HEK293 (cell line): Measurements from ENCODE around the gene TCIRG1.

Source experiments
- GFI1B ChIP-seq: fragments of 450-650 bp; formaldehyde crosslinking; IDR thresholded peaks from 2 replicates; pipeline ENCODE4 v1.5.1; 2016; ENCODE audit warnings: missing biosample characterization, missing genetic modification characterization
- ZNF114 ChIP-seq: fragments of 450-650 bp; formaldehyde crosslinking; IDR thresholded peaks from 2 replicates; pipeline ENCODE4 v1.5.0; 2017; ENCODE audit warnings: missing biosample characterization, missing genetic modification characterization
- ZNF324 ChIP-seq: fragments of 450-650 bp; formaldehyde crosslinking; IDR thresholded peaks from 2 replicates; pipeline ENCODE4 v1.5.1; 2016; ENCODE audit warnings: missing biosample characterization, missing genetic modification characterization
- ZNF529 ChIP-seq: fragments of 450-650 bp; formaldehyde crosslinking; IDR thresholded peaks from 2 replicates; pipeline ENCODE4 v1.5.1; 2017; ENCODE audit warnings: missing genetic modification characterization, missing biosample characterization; ENCODE audit not compliant: insufficient replicate concordance
- ZNF654 ChIP-seq: fragments of 450-650 bp; formaldehyde crosslinking; IDR thresholded peaks from 2 replicates; pipeline ENCODE4 v1.5.1; 2016; ENCODE audit warnings: low read depth, missing biosample characterization, missing genetic modification characterization
- TF ChIP-seq, protein P1 (sequence below): fragments of 450-650 bp; formaldehyde crosslinking; IDR thresholded peaks from 2 replicates; pipeline ENCODE4 v1.5.1; 2016; ENCODE audit warnings: missing biosample characterization, missing genetic modification characterization
- TF ChIP-seq, protein P2 (sequence below): fragments of 450-650 bp; formaldehyde crosslinking; IDR thresholded peaks from 2 replicates; pipeline ENCODE4 v1.5.1; 2016; ENCODE audit warnings: missing biosample characterization, missing genetic modification characterization
- TF ChIP-seq, protein P3 (sequence below): fragments of 450-650 bp; formaldehyde crosslinking; IDR thresholded peaks from 2 replicates; pipeline ENCODE4 v1.5.1; 2016; ENCODE audit warnings: missing biosample characterization, missing genetic modification characterization
- TF ChIP-seq, protein P4 (sequence below): fragments of 450-650 bp; formaldehyde crosslinking; IDR thresholded peaks from 2 replicates; pipeline ENCODE4 v1.5.1; 2016; ENCODE audit warnings: missing biosample characterization, missing genetic modification characterization
- TF ChIP-seq, protein P5 (sequence below): fragments of 450-650 bp; formaldehyde crosslinking; IDR thresholded peaks from 2 replicates; pipeline ENCODE4 v1.5.1; 2017; ENCODE audit warnings: missing biosample characterization, missing genetic modification characterization
- TF ChIP-seq, protein P6 (sequence below): fragments of 450-650 bp; formaldehyde crosslinking; IDR thresholded peaks from 2 replicates; pipeline ENCODE4 v1.5.1; 2016; ENCODE audit warnings: missing biosample characterization, missing genetic modification characterization

DNA sequence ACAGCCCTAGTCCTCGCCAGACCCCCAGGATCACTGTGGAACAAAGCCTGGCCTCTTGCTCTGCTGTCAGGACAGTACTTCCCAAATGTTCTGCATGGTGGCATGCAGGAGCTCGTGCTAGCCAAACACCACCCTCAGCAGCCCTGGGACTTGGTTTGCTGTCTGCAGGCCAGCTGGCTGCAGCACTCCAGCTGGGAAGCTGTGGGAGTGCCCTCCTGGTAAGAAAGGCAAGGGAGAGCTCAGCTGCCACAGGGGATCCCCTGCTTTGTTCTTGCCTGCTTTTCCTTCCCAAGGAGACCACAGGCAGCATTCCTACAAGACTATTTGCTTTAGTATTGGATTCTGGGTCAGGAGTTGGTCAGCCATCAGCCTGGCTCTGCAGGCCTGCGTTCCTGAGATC is 27.9 kb downstream of the TCIRG1 start:
- TF ChIP-seq, protein P1, sequence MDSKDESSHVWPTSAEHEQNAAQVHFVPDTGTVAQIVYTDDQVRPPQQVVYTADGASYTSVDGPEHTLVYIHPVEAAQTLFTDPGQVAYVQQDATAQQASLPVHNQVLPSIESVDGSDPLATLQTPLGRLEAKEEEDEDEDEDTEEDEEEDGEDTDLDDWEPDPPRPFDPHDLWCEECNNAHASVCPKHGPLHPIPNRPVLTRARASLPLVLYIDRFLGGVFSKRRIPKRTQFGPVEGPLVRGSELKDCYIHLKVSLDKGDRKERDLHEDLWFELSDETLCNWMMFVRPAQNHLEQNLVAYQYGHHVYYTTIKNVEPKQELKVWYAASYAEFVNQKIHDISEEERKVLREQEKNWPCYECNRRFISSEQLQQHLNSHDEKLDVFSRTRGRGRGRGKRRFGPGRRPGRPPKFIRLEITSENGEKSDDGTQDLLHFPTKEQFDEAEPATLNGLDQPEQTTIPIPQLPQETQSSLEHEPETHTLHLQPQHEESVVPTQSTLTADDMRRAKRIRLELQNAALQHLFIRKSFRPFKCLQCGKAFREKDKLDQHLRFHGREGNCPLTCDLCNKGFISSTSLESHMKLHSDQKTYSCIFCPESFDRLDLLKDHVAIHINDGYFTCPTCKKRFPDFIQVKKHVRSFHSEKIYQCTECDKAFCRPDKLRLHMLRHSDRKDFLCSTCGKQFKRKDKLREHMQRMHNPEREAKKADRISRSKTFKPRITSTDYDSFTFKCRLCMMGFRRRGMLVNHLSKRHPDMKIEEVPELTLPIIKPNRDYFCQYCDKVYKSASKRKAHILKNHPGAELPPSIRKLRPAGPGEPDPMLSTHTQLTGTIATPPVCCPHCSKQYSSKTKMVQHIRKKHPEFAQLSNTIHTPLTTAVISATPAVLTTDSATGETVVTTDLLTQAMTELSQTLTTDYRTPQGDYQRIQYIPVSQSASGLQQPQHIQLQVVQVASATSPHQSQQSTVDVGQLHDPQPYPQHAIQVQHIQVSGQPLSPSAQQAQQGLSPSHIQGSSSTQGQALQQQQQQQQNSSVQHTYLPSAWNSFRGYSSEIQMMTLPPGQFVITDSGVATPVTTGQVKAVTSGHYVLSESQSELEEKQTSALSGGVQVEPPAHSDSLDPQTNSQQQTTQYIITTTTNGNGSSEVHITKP (tag by site-specific recombination) = no peak
- no peak for TF ChIP-seq ZNF529
- TF ChIP-seq, protein P2, sequence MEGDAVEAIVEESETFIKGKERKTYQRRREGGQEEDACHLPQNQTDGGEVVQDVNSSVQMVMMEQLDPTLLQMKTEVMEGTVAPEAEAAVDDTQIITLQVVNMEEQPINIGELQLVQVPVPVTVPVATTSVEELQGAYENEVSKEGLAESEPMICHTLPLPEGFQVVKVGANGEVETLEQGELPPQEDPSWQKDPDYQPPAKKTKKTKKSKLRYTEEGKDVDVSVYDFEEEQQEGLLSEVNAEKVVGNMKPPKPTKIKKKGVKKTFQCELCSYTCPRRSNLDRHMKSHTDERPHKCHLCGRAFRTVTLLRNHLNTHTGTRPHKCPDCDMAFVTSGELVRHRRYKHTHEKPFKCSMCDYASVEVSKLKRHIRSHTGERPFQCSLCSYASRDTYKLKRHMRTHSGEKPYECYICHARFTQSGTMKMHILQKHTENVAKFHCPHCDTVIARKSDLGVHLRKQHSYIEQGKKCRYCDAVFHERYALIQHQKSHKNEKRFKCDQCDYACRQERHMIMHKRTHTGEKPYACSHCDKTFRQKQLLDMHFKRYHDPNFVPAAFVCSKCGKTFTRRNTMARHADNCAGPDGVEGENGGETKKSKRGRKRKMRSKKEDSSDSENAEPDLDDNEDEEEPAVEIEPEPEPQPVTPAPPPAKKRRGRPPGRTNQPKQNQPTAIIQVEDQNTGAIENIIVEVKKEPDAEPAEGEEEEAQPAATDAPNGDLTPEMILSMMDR (tag by site-specific recombination) = no peak
- TF ChIP-seq, protein P3, sequence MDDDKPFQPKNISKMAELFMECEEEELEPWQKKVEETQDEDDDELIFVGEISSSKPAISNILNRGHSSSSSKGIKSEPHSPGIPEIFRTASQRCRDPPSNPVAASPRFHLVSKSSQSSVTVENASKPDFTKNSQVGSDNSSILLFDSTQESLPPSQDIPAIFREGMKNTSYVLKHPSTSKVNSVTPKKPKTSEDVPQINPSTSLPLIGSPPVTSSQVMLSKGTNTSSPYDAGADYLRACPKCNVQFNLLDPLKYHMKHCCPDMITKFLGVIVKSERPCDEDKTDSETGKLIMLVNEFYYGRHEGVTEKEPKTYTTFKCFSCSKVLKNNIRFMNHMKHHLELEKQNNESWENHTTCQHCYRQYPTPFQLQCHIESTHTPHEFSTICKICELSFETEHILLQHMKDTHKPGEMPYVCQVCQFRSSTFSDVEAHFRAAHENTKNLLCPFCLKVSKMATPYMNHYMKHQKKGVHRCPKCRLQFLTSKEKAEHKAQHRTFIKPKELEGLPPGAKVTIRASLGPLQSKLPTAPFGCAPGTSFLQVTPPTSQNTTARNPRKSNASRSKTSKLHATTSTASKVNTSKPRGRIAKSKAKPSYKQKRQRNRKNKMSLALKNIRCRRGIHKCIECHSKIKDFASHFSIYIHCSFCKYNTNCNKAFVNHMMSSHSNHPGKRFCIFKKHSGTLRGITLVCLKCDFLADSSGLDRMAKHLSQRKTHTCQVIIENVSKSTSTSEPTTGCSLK (tag by site-specific recombination) = no peak
- no peak for TF ChIP-seq GFI1B (tag by site-specific recombination)
- TF ChIP-seq, protein P4, sequence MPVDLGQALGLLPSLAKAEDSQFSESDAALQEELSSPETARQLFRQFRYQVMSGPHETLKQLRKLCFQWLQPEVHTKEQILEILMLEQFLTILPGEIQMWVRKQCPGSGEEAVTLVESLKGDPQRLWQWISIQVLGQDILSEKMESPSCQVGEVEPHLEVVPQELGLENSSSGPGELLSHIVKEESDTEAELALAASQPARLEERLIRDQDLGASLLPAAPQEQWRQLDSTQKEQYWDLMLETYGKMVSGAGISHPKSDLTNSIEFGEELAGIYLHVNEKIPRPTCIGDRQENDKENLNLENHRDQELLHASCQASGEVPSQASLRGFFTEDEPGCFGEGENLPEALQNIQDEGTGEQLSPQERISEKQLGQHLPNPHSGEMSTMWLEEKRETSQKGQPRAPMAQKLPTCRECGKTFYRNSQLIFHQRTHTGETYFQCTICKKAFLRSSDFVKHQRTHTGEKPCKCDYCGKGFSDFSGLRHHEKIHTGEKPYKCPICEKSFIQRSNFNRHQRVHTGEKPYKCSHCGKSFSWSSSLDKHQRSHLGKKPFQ (tag by site-specific recombination) = no peak
- TF ChIP-seq, protein P5, sequence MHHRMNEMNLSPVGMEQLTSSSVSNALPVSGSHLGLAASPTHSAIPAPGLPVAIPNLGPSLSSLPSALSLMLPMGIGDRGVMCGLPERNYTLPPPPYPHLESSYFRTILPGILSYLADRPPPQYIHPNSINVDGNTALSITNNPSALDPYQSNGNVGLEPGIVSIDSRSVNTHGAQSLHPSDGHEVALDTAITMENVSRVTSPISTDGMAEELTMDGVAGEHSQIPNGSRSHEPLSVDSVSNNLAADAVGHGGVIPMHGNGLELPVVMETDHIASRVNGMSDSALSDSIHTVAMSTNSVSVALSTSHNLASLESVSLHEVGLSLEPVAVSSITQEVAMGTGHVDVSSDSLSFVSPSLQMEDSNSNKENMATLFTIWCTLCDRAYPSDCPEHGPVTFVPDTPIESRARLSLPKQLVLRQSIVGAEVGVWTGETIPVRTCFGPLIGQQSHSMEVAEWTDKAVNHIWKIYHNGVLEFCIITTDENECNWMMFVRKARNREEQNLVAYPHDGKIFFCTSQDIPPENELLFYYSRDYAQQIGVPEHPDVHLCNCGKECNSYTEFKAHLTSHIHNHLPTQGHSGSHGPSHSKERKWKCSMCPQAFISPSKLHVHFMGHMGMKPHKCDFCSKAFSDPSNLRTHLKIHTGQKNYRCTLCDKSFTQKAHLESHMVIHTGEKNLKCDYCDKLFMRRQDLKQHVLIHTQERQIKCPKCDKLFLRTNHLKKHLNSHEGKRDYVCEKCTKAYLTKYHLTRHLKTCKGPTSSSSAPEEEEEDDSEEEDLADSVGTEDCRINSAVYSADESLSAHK (tag by site-specific recombination) = no peak
- TF ChIP-seq ZNF114 (tag by site-specific recombination) = no peak
- TF ChIP-seq ZNF324 (tag by site-specific recombination) = no peak
- TF ChIP-seq ZNF654 (tag by site-specific recombination) = no peak
- TF ChIP-seq, protein P6, sequence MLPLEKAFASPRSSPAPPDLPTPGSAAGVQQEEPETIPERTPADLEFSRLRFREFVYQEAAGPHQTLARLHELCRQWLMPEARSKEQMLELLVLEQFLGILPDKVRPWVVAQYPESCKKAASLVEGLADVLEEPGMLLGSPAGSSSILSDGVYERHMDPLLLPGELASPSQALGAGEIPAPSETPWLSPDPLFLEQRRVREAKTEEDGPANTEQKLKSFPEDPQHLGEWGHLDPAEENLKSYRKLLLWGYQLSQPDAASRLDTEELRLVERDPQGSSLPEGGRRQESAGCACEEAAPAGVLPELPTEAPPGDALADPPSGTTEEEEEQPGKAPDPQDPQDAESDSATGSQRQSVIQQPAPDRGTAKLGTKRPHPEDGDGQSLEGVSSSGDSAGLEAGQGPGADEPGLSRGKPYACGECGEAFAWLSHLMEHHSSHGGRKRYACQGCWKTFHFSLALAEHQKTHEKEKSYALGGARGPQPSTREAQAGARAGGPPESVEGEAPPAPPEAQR = no peak
